ENCODE results near the gene MUC4.

- TF ChIP-seq POLR2AphosphoS5 (IDR thresholded peaks at IDR 0.05; ENCODE audit: low read depth, low read length) (no peak), REST (IDR thresholded peaks at IDR 0.05; ENCODE audit: insufficient read depth in 1 of 2, low read depth in 2 of 2, low read length in 1 of 2) (no peak), CTCF (IDR thresholded peaks at IDR 0.05) (no peak), SIN3A (IDR thresholded peaks at IDR 0.05; ENCODE audit: borderline replicate concordance, insufficient read depth, low read depth, low read length) (no peak), TCF7L2 (IDR thresholded peaks at IDR 0.05; ENCODE audit: low read depth, low read length) (no peak)
Observed at GRCh38 chr3:195746346-195746745, 65.4 kb downstream of the MUC4 start.
